B cell (primary cell): ENCODE results near the gene CTSA.

Experiments used
- EZH2 ChIP-seq: IDR thresholded peaks from 2 replicates; pipeline ENCODE4 v1.6.1; 2012; ENCODE audit warnings: borderline replicate concordance, low read depth, mild to moderate bottlenecking, moderate library complexity, low read length; ENCODE audit not compliant: insufficient read depth, poor library complexity, severe bottlenecking
- TF ChIP-seq, protein P1 (sequence below): fragments of 200-600 bp; IDR thresholded peaks from one replicate; pipeline ENCODE4 v1.8.0; 2022; ENCODE audit warnings: antibody characterized with exemption, mild to moderate bottlenecking

DNA sequence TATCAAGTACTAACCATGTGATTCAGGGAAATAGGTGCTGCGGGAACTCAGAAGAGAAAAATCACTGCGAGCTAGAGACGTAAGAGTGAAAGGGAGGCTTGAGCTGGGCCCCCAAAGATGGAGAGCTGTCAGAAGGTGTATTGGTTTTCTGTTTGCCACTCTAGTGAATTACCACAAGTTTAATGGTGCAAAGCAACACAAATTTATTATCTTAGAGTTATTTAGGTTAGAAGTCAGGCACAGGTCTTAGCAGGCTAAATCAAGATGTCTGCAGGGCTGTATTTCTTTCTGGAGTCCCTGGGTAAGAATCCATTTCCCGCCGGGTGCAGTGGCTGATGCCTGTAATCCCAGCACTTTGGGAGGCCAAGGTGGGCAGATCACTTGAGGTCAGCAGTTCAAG lies 31.2 kb upstream of the CTSA start:
- TF ChIP-seq, protein P1, sequence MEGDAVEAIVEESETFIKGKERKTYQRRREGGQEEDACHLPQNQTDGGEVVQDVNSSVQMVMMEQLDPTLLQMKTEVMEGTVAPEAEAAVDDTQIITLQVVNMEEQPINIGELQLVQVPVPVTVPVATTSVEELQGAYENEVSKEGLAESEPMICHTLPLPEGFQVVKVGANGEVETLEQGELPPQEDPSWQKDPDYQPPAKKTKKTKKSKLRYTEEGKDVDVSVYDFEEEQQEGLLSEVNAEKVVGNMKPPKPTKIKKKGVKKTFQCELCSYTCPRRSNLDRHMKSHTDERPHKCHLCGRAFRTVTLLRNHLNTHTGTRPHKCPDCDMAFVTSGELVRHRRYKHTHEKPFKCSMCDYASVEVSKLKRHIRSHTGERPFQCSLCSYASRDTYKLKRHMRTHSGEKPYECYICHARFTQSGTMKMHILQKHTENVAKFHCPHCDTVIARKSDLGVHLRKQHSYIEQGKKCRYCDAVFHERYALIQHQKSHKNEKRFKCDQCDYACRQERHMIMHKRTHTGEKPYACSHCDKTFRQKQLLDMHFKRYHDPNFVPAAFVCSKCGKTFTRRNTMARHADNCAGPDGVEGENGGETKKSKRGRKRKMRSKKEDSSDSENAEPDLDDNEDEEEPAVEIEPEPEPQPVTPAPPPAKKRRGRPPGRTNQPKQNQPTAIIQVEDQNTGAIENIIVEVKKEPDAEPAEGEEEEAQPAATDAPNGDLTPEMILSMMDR = no peak
- no peak for TF ChIP-seq EZH2
